Measurements from ENCODE around the gene PLXNA2.

DNA sequence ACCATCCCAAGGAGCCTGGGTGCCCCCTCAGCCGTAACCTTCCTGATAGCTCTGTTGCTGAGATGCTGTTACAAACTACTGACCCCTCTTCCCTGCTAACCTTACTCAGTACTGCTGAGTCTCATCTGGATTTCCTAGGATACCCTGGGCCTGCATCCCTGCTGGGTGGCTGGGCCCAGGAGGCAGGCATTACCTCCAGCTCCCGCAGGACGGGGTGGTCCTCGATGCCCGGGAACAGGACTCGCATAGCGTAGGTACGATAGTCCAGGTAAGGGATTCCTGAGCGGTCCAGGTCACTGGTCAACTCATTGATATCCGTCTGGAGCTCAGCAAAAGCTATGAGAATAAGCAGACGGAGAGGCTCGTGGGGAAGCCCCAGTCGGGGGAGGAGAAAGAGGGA is 201.3 kb downstream of the PLXNA2 start:
- TF ChIP-seq, protein P1, sequence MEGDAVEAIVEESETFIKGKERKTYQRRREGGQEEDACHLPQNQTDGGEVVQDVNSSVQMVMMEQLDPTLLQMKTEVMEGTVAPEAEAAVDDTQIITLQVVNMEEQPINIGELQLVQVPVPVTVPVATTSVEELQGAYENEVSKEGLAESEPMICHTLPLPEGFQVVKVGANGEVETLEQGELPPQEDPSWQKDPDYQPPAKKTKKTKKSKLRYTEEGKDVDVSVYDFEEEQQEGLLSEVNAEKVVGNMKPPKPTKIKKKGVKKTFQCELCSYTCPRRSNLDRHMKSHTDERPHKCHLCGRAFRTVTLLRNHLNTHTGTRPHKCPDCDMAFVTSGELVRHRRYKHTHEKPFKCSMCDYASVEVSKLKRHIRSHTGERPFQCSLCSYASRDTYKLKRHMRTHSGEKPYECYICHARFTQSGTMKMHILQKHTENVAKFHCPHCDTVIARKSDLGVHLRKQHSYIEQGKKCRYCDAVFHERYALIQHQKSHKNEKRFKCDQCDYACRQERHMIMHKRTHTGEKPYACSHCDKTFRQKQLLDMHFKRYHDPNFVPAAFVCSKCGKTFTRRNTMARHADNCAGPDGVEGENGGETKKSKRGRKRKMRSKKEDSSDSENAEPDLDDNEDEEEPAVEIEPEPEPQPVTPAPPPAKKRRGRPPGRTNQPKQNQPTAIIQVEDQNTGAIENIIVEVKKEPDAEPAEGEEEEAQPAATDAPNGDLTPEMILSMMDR (IDR thresholded peaks at IDR 0.05), result no peak
- TF ChIP-seq EZH2 (IDR thresholded peaks at IDR 0.05), result no peak
